HG03066 (cell line): Measurements from ENCODE around the gene NAV2.

ENCODE experiments used
- ATAC-seq: cut with Tn5 transposase; IDR thresholded peaks from one replicate; pipeline ENCODE4 v1.9.1; 2021; ENCODE audit warnings: low read depth; ENCODE audit not compliant: unreplicated experiment

The NAV2 gene, protein sequence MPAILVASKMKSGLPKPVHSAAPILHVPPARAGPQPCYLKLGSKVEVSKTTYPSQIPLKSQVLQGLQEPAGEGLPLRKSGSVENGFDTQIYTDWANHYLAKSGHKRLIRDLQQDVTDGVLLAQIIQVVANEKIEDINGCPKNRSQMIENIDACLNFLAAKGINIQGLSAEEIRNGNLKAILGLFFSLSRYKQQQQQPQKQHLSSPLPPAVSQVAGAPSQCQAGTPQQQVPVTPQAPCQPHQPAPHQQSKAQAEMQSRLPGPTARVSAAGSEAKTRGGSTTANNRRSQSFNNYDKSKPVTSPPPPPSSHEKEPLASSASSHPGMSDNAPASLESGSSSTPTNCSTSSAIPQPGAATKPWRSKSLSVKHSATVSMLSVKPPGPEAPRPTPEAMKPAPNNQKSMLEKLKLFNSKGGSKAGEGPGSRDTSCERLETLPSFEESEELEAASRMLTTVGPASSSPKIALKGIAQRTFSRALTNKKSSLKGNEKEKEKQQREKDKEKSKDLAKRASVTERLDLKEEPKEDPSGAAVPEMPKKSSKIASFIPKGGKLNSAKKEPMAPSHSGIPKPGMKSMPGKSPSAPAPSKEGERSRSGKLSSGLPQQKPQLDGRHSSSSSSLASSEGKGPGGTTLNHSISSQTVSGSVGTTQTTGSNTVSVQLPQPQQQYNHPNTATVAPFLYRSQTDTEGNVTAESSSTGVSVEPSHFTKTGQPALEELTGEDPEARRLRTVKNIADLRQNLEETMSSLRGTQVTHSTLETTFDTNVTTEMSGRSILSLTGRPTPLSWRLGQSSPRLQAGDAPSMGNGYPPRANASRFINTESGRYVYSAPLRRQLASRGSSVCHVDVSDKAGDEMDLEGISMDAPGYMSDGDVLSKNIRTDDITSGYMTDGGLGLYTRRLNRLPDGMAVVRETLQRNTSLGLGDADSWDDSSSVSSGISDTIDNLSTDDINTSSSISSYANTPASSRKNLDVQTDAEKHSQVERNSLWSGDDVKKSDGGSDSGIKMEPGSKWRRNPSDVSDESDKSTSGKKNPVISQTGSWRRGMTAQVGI (N-terminal part only)

DNA sequence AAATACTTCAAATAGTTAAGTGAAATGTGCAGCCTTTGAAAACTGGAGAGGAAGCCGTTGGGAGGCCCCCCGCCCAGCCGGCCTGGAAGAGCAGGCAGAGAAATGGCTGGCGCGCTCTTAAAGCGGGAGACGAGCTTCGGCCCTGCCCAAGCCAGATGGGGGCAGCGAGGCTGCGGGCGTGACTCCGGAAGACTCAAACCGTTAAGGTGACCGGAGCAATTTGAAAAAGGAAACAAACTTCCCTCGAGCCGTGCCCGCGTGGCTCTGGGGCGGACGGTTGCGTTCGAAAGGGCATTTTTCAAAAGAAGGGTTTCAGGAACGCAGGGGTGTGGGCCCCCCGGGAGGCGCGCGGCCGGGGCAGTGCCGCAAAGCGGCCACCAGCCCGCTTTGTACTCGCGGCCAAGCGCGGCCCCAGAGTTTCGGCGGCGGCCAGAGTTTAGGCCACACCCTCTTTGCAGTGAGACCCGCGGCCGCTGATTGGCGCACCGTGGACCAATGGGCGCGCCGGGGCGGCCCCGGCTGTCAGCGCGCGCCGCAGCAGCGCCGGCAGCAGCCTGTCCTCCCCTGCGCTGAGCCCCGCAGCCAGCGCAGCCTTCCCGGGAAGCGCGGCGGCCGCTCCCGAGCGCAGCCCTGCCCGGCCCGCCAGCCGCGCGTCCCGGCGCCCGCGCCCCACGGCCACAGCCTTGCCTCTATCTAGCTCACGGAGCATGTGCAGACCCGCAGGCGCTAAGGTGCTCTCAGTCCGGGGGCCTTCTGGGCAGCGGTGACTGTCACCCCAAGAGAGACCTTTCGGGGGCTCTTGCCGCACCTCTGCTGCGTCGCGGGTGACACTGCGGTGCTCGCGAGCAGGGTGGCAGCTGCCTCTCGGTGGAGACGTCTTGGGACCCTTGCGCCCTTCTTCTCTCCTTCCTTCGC is at the start of gene NAV2:
TSS of gene NAV2 (plus strand) at position 557 of the 915 bp plus-strand sequence. CDS start 859 bp downstream, outside the sequence.
- peak; percentile 96 for ATAC-seq

DNA sequence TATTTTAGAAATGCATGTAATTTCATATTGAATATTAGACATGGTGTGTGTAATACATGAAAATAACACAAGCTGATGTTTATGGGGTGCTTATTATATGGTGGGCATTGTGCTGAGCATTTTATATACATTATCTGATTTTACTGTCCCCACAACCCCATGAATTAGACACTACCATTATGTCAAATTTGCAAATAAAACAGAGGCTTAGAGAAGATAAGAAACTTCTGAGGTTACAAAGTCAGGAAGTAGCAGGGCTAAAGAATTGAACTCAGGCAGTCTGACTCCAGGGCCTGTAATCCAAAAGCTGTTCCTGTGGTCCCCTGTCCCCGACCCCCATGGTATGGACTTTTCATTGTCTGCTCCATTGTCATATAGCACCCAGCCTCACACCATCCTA is 49.4 kb upstream of the NAV2 start:
- ATAC-seq = no peak

DNA sequence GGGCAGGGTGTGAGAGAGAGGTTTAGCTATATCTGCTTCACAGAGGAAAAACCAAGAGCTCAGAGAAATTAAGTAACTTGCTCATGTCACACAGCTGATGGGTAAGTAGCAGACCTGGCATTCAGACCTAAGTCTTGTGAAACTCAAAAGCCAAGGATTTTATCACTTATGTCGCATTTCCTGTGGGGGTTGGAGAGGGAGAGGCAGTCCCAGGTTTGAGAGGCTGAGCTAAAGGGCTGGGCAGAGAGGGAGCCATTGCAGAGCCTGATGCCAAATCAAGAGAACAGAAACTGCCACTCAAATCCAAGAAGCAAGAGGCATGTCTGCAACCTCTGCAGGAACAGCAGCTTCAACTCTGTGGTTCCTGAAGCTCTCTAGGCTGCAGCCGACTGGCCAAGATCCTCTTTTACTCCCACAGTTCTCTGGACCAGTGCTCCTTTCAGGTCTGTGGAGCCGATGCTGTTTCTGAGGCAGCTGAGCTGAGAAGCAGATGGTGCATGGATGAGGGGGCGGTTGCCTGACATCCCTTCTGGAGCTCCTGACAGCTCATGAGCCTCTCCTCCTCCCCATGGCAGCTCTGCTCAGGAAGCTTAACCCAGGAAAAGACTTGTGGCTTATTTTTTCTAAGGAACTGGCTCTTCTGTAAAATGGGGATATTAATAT is 47.6 kb upstream of the NAV2 start:
- no peak for ATAC-seq

DNA sequence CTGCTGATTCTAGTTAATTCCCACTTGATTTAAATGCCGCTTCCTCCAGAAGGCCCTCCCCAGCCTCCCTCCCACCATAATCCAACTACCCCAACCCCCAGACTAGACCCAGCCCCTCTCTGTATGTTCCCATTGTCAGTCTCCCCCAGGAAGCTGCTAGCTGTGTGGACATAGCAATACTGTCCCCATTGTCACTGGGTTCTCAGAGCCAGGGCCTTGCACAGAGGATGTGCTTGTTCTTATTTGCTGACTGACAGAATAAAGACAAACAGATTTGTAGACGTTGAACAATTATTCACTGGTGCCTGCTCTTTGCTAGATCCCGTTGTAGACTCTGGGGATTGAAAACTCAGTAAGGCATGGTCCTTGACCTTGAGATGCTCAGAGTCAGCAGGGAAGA is 45.7 kb upstream of the NAV2 start:
- no peak for ATAC-seq

DNA sequence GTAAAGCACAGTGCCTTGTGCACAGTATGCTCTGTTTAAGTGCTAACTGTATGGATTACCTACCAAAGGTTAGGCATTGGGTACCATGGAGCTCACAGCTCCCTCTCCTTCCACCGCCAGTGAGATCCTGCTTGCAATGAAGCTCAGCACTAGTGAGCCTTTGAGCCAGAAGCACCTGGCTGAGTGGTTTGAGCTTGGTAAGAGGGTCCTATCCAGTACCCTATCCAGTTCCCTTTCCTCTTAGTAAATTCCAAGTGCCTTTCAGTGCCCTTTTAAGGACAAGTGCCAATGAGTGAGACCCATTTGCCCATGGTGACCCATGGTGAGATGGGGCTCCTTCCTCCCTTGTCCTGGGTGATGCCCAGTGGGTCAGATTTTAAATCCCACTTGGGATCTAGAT is 43.1 kb upstream of the NAV2 start:
- ATAC-seq = no peak

DNA sequence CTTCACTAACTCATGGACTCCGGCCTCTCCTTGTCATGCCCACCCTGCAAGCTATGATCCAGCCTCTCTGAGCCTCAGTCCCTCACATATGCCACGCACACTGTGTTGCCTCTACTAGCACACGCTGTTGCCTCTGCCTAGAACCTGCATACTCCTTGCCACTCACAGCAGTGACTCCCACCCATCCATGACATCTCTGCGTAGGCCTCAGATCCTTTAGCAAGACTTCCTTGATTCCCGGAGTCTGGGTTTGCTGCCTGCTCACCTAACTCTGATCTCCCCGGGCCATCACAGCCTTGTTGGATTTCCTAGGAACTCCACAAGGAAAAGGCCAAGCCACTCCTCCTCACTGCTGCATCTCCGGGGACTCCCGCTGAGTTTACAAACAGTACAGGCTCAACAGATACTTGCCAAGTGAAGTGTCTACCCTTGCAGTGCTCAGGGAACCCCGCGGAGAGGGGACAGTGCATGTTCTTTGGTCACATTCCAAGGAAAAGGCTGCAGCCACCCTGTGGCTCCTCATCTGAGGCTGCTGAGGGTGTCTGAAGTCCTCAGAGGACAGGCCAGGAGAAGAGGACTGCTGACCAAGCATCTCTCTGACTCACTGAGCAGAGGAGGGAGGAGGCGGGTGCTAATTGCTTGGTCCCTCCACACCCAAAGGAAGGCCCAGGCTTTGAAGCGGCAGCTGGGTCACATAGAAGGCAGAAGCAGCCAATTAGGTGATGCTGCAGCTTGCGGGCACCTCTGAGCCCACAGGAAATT is 42.4 kb upstream of the NAV2 start:
- no peak for ATAC-seq

DNA sequence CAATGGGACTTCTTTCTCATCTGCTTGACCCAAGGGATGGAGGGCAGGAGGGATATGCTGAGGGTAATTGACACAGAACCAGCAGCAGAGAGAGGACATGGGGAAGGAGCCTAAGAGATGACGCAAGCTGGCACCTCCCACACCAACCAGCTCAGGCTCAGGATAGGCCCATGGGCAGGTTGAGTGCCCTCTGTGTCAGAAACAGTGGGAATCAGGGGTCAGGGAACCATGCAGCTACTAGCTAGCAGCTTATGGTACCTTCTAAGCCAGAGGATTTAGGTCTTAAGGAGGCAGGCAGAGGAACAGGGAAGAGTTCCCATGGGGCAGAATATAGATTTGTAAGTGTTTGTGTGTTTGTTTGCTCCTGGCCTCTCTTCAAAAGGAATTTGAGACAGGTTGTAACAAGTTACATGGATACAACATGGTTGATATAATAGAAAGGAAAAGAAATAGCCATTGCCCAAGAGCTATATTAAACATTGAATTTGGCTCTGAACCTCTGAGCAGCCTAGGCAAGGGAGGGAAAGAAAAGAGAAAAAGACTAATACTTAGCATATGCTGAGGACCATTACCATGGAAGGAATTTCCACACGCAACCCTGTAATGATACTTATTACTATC is 39.9 kb upstream of the NAV2 start:
- no peak for ATAC-seq

DNA sequence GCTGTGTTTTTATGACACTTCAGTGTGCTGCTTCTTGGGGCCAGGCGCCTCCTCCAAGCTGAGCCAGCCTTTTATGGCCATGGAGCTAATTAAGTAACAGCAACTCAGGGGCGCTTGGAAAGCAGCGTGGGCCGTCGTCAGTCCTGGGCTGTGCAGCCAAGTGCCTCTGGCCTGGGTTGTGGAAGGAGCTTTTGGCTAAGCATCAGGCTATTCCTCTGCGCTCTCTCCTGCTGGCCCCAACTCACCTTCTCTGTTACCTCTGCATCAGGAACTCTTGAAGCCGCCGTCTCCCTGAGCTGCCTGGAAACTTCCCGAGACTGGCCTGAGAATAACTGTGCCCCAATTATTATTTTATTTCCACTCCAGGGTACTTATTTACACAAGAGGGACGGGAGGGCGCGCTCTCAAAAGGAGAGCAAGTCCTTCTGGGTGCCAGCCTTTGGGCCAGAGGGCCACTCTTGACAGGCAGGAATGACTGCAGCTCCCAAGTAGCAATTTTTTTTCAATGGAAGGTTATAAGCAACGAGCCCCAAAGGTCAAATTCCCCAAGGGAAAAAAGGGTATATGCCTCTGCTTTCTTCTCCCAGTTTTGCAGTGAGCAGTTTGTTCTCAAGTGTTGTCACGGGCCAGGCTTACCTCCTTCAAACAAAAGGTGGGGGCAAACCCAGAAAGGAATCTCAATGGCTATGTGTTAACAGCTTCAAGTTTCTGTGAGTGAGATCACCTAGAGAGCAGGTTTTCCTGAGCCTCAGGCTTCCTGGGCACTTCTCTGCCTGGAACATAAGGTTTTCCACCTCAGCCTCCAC is 38.5 kb upstream of the NAV2 start:
- no peak for ATAC-seq

DNA sequence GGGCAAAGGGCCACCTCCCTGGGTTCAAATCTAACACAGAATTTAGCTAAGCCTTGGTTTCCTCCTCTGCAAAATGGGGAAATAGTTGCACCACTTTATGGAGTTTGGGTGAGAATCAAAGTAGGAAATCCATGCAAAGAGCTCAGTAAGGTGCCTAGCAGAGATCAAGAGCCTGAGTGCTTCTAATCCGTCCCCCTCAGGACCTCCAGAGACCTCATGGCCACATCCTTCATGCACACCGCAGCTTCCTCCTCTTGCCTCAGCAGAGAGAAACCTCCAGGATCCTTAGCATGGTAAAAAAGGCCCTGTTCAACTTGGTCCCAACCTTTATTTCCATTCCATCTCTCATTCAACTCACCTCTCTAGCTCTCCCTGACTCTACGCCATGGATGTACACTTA is 37.8 kb upstream of the NAV2 start:
- no peak for ATAC-seq

DNA sequence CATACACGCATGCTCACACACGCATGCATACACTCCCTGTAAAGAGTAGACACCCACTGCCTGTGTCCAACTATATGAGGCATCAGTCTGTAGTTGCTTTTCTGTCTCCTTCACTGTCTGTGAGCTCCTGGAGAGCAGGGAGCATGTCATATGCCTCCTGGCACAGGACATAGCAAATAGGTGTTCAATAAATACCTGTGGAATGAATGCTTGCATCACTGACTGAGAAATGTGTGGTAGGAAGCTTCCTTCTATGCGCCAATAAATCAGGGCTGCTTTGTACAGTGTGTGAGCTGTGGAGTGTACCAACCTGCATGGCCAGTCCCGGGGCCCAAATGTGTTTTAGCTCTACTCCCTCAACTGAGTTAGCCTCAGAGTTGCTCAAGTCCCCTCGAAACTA is 37.2 kb upstream of the NAV2 start:
- no peak for ATAC-seq

DNA sequence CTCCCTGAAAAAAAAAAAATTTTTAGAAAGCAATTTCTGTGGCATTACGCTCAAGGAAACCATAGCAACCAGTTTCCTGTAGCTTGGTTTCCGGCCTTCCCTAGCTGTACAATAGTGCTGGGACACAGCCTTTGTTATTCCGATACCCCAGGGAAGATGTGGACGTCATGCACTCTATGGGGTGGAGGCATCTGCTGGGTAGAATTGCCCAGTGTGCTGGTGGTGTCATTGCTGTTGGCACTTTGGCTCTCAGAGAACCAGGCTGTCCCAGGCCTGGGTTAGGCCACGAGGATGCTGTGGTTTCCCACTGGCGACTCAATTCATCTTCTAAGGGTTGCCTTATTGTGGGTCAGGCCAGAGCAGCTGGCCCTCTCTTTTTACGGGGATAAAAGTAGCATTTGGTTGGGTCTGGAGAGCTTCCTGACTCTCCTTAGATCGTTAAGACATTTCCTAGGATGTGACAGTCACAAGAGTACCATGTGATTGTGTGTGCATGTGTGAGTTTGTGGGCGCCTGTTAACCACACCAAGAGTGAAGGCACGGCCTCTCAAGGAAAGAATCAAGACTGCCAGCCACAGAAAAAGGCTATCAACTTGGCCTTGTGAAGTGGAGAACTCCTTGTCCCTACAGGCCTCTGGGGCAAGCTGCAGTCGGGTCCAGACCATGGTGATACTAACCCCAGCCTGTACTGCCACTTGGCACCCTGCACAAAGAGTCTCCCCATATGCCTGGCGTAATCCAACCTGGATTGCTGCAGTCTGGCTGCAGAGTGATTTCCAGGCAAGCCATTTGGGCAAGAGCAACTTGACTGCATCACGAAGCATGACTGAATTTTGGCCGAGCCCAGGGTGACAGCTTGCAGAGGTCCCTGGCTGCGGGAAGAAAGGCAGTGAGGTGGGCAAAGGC is 35.9 kb upstream of the NAV2 start:
- ATAC-seq = no peak

DNA sequence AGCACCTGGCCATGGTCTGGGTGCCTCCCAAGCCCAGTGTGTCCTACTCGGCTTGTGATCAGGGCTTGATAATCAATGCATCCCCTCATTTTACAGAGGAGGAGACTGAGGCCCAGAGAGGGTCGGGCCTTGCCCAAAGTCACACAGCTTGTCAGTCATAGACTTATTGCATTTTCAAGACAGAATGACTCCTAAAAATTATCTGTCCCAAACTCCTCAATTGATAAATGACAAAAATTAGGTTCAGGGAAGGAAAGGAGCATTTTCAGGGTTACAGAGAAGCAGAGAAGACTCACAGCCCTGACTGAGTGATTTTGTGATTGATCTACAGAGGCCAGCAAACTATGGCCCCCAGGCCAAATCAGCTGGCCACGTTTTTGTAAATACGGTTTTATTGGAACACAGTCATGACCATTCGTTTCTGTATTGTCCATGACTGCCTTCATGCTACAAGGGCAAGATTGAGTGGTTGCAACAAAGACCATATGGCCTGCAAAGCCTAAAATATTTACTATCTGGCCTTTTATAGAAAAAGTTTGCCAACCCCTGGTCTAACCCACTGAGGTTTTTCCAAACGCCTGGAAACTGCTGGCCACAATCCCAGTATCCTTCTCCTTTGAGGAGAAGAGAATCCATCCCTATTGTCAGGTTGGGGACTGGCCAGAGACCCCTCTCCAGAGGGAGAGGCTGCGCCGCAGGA is 35.1 kb upstream of the NAV2 start:
- ATAC-seq = no peak

DNA sequence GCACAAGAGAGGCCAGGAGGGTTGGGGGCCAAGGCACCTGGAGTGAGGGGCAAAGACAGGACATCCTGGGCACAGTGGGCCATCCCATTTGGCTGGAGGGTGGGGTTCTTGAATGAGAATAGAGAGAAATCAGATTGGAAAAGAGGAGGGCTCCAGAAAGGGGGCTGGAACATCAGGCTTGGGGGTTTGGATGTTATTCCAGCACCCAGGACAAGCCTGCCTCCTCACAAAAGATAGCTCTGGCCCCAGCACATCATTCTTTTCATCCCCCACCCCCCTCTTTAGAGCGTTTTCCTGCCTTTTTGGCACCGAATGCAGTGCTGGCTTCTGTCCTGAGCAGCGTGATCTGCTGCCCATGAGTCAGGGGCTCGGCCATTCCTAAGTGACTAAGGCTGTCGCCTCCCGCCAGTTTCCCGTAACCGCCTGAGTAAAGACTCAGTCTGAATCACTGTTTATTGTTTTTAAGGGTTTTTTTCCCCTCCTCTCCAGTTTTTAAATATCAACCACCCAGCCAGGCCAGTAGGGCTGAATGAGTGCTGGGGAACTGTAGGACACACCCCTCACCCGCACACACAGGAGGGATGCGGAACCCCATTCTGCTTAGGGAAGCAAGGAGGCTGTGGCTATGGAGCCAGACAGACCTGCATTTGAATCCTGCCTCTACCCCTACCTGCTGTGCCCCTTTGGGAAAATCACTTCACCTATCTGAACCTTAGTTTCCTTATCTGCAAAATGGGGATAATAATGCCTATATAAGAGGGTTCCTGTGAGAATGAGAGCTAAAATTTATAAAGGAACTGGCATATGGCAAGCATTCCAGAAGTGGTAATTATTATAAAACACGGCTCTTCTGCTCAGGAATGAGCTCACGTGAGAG is 32.4 kb upstream of the NAV2 start:
- no peak for ATAC-seq

DNA sequence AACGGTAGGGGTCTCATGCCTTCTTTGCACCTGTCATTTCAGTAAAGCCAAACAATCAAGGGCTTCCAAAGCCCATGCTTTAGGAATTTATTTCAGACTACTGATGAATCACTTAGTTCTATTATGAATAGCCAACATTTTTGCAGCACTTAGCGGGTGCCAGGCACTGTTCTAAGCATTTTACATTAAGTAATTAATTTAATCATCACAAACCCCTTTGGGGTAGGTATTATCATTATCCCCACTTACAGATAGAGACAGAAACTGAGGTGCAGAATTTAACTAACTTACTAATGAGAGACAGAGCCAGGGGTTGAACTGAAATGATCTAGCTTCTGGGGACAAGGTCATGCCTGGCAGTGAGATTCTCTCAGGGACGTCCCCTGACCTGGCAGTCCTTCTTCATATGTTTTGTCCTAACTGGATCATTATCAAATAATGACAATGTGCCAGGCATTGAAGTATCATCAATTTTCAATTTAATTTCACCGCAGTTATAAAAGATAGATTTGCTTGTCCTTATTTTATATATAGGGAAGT is 31.7 kb upstream of the NAV2 start:
- no peak for ATAC-seq
